Psoas muscle (tissue), 8 donors: Measurements from ENCODE around the gene CHD5. TPM values are rescaled to one million over a fixed set of nuclear protein-coding genes. Genes with fewer than 3 reads are reported as not detected.

Source experiments
- ATAC-seq, 4 donors: fragments of 200-7000 bp; cut with Tn5 transposase; one replicate each; pipeline ENCODE4 v1.9.1; 2020; ENCODE audit warnings: moderate library complexity in 3 of 4, mild to moderate bottlenecking in 2 of 4
- DNase-seq, 2 donors: peaks; one replicate each; pipeline ENCODE4 v3.0.0-alpha.2; 2020
- H3K27ac ChIP-seq: fragments of 200-600 bp; one replicate; pipeline ENCODE4 v1.8.0; 2022
- H3K27me3 ChIP-seq, 3 donors: fragments of 200-600 bp in 1 of 3; one replicate each; pipeline versions ENCODE4 v1.6.1 to v1.8.0; 2013 to 2022; ENCODE audit warnings: low read length in 2 of 3, mild to moderate bottlenecking in 2 of 3, moderate library complexity in 1 of 3; ENCODE audit not compliant: insufficient read depth in 3 of 3
- H3K36me3 ChIP-seq, 2 donors: fragments of 200-600 bp in 1 of 2; one replicate each; pipeline versions ENCODE4 v1.6.1 to v1.8.0; 2013 to 2022; ENCODE audit warnings: low read depth in 1 of 2, mild to moderate bottlenecking in 1 of 2, moderate library complexity in 1 of 2; ENCODE audit not compliant: insufficient read depth in 1 of 2
- H3K4me1 ChIP-seq: fragments of 200-600 bp; one replicate; pipeline ENCODE4 v1.8.0; 2022
- H3K4me3 ChIP-seq: fragments of 200-600 bp; one replicate; pipeline ENCODE4 v1.8.0; 2022; ENCODE audit warnings: mild to moderate bottlenecking
- H3K9me3 ChIP-seq: fragments of 200-600 bp; one replicate; pipeline ENCODE4 v1.8.0; 2022
- CTCF ChIP-seq: fragments of 200-600 bp; IDR thresholded peaks from one replicate; pipeline ENCODE4 v1.8.0; 2022; ENCODE audit warnings: antibody characterized with exemption
- WGBS, 3 donors: extraction: QIAGEN DNeasy Blood & Tissue Kit; methylation state at CpG; one replicate each; pipeline versions ENCODE4 v1.1.6 to v1.1.7; 2013; 5-methylcytosine and 5-hydroxymethylcytosine counted together
- intact Hi-C, 2 donors: fragments of 100-400 bp; cut with DNase I; formaldehyde crosslinking; loops; one replicate each; pipeline versions ENCODE4 v1.11.0 to v1.14.2; 2022
- polyA plus RNA-seq, 3 donors: library from polyadenylated mRNA; stranded (reverse); fragments of 200-250 nt; gene quantifications; one replicate each; pipeline ENCODE4 v1.2.3, GENCODE V29; 2013
- total RNA-seq, 4 donors: library from RNA; stranded (reverse); fragmentation: NEBNext Ultra II Directional in 2 of 4; extraction: Animal tissue kit (Norgen Biotek cat#: 25700) in 2 of 4; gene quantifications; one replicate each; pipeline versions ENCODE4 v1.2.1 to v1.2.4, GENCODE V29; 2021 to 2023
- donor health status: healthy with polysubstance abuse.
- donor health status: DM: no; HTN: no; CAD: no; lungs with moderate emphysema.
- donor health status: Bipolar disorder and iron deficiency.
- donor health status: healthy.
- donor health status: DM: yes; HTN: yes; CAD: no.
- donor health status: DM: no; HTN: no; CAD: no.
- donor health status: DM: no; HTN: no; CAD: no.
- donor health status: DM: yes; HTN: yes; CAD: no.

CHD5 gene
- total and polyA plus RNA-seq, 7 donors: 0.03 to 0.38 (median 0.24) TPM; not detected in 2

GRCh38 chr1:6108937-6109614 is 71.0 kb downstream of the CHD5 start:
- H3K9me3 ChIP-seq: no peaks in the 10 kb centered on the region
- no peak overlapping the region for H3K4me3 ChIP-seq
- 37 to 52% (median 39%) methylated on average over 12 to 15 of the region's 15 CpGs for WGBS, 3 donors
- no peak overlapping the region for H3K27ac ChIP-seq
- ATAC-seq: peak in 1 of 4 donors; percentile 49
- intact Hi-C loops: no loop called here
- no peaks in the 10 kb centered on the region for H3K4me1 ChIP-seq
- DNase-seq: peak; percentile 15 to 49
- no peaks in the 10 kb centered on the region for H3K36me3 ChIP-seq
- no peak for TF ChIP-seq CTCF
- H3K27me3 ChIP-seq: peaks cover 0 to 24% (median 3%) of the 10 kb centered on the region in 3 donors

- no peaks in the 10 kb centered on the region for H3K4me1 ChIP-seq
- DNase-seq: no peak
- no peaks in the 10 kb centered on the region for H3K9me3 ChIP-seq
- H3K36me3 ChIP-seq: no peaks in the 10 kb centered on the region
- 65 to 75% (median 72%) methylated on average over 2 of the region's 2 CpGs for WGBS, 3 donors
- intact Hi-C loops: no loop called here
- peaks cover 0 to 27% (median 0%) of the 10 kb centered on the region in 3 donors for H3K27me3 ChIP-seq
- no peak overlapping the region for H3K27ac ChIP-seq
- H3K4me3 ChIP-seq: no peak overlapping the region
- no peak for TF ChIP-seq CTCF
- no peak for ATAC-seq
Observed at GRCh38 chr1:6108476-6108875, 71.6 kb downstream of the CHD5 start.

GRCh38 chr1:6107409-6108356 is 72.4 kb downstream of the CHD5 start:
- DNase-seq (no peak), ATAC-seq (no peak)
- WGBS, 3 donors: 89 to 91% (median 89%) methylated on average over 8 of the region's 8 CpGs
- Histone ChIP-seq H3K4me3 (no peak overlapping the region), H3K4me1 (no peaks in the 10 kb centered on the region), H3K36me3 (no peaks in the 10 kb centered on the region), H3K27ac (no peak overlapping the region), H3K9me3 (no peaks in the 10 kb centered on the region), H3K27me3 (peaks cover 0 to 29% (median 0%) of the 10 kb centered on the region in 3 donors)
- intact Hi-C loops: no loop called here
- TF ChIP-seq CTCF: no peak

GRCh38 chr1:6106977-6107376 is 73.1 kb downstream of the CHD5 start:
- intact Hi-C loops: no loop called here
- H3K4me3 ChIP-seq: no peak overlapping the region
- 94 to 95% (median 94%) methylated on average over 6 of the region's 6 CpGs for WGBS, 3 donors
- H3K4me1 ChIP-seq: no peaks in the 10 kb centered on the region
- TF ChIP-seq CTCF: no peak
- no peak overlapping the region for H3K27ac ChIP-seq
- no peak for ATAC-seq
- no peaks in the 10 kb centered on the region for H3K36me3 ChIP-seq
- peaks cover 0 to 35% (median under 1%) of the 10 kb centered on the region in 3 donors for H3K27me3 ChIP-seq
- H3K9me3 ChIP-seq: no peaks in the 10 kb centered on the region
- no peak for DNase-seq
